Neural crest cell (in vitro differentiated cells): Measurements from ENCODE around the gene CSGALNACT2. TPM values are rescaled to one million over a fixed set of nuclear protein-coding genes. Genes with fewer than 3 reads are reported as not detected.

ENCODE experiments used
- DNase-seq: peaks from one replicate; pipeline ENCODE4 v3.0.0; 2021; ENCODE audit warnings: low read depth, mixed read lengths, low spot score
- H3K27ac Mint-ChIP-seq: one replicate; pipeline ENCODE4 v1.8.0; 2021; ENCODE audit warnings: mild to moderate bottlenecking, mixed read lengths; ENCODE audit not compliant: unreplicated experiment
- H3K27me3 Mint-ChIP-seq: 2 replicates; pipeline ENCODE4 v1.8.0; 2021; ENCODE audit warnings: low read depth, mild to moderate bottlenecking, mixed read lengths
- H3K36me3 Mint-ChIP-seq: 2 replicates; pipeline ENCODE4 v1.8.0; 2021; ENCODE audit warnings: low read depth, mild to moderate bottlenecking, mixed read lengths
- H3K4me1 Mint-ChIP-seq: 2 replicates; pipeline ENCODE4 v1.8.0; 2021; ENCODE audit warnings: mixed read lengths
- H3K4me3 Mint-ChIP-seq: one replicate; pipeline ENCODE4 v1.8.0; 2021; ENCODE audit warnings: mild to moderate bottlenecking, mixed read lengths
- H3K9me3 Mint-ChIP-seq: 2 replicates; pipeline ENCODE4 v1.8.0; 2021; ENCODE audit warnings: mixed read lengths
- total RNA-seq: library from RNA; stranded (reverse); gene quantifications from 2 replicates; pipeline ENCODE4 v1.2.1, GENCODE V29; 2021
- TF ChIP-seq, protein P1 (sequence below): fragments of 200-600 bp; sonication (generic); conservative IDR thresholded peaks from 2 replicates; pipeline ENCODE4 v1.5.0; 2021; ENCODE audit warnings: antibody characterized with exemption, mild to moderate bottlenecking

Gene CSGALNACT2
- total RNA-seq, 1 donor from 2014 or later: 14.6 TPM

DNA sequence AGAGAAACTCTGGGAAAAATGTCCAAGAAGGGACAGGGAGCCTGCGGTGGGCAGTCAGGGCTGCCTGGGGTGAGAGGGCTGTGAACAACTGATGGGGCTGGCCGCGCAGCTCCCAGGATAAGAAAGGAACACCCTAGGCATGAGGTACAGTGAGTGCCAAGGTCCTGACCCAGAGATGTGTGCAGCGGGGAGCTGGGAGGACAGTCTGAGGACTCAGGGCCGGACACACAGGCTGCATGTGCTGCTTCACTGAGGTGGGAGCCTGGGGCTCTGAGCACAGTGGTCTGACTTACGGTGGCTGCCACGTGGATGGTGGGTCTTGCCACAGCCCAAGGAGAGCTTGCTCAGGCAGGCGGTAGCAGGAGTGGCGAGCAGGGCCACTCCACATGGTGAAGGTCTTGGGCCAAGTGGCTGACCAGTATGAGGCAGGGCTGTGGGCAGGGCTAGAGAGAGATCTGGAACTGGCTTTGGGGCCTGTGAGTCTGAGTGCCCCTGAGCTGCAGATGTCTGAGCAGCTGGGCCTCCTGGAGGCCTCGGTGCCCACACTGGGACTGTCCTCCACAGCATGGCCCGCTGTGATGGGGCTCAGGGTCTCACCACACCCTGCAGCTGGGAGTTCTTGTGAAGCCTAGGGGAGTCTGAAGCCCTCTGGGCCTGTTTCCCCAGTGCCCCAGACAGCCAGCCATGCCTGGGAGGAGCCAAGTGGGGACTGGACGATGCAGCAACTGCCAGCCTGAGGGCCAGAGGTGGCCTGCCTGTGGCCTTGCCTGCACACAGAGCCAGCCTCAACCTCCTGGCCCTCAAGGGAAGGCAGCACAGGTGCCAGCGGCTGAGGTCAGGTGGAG, 68.4 kb downstream of the CSGALNACT2 start:
- no peak for DNase-seq
- Mint-ChIP-seq H3K36me3 (no peaks in the 10 kb centered on the region), H3K27me3 (no peaks in the 10 kb centered on the region), H3K4me3 (no peak overlapping the region), H3K4me1 (peaks cover 4% of the 10 kb centered on the region), H3K9me3 (no peaks in the 10 kb centered on the region), H3K27ac (no peak overlapping the region)
- TF ChIP-seq, protein P1, sequence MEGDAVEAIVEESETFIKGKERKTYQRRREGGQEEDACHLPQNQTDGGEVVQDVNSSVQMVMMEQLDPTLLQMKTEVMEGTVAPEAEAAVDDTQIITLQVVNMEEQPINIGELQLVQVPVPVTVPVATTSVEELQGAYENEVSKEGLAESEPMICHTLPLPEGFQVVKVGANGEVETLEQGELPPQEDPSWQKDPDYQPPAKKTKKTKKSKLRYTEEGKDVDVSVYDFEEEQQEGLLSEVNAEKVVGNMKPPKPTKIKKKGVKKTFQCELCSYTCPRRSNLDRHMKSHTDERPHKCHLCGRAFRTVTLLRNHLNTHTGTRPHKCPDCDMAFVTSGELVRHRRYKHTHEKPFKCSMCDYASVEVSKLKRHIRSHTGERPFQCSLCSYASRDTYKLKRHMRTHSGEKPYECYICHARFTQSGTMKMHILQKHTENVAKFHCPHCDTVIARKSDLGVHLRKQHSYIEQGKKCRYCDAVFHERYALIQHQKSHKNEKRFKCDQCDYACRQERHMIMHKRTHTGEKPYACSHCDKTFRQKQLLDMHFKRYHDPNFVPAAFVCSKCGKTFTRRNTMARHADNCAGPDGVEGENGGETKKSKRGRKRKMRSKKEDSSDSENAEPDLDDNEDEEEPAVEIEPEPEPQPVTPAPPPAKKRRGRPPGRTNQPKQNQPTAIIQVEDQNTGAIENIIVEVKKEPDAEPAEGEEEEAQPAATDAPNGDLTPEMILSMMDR: no peak

DNA sequence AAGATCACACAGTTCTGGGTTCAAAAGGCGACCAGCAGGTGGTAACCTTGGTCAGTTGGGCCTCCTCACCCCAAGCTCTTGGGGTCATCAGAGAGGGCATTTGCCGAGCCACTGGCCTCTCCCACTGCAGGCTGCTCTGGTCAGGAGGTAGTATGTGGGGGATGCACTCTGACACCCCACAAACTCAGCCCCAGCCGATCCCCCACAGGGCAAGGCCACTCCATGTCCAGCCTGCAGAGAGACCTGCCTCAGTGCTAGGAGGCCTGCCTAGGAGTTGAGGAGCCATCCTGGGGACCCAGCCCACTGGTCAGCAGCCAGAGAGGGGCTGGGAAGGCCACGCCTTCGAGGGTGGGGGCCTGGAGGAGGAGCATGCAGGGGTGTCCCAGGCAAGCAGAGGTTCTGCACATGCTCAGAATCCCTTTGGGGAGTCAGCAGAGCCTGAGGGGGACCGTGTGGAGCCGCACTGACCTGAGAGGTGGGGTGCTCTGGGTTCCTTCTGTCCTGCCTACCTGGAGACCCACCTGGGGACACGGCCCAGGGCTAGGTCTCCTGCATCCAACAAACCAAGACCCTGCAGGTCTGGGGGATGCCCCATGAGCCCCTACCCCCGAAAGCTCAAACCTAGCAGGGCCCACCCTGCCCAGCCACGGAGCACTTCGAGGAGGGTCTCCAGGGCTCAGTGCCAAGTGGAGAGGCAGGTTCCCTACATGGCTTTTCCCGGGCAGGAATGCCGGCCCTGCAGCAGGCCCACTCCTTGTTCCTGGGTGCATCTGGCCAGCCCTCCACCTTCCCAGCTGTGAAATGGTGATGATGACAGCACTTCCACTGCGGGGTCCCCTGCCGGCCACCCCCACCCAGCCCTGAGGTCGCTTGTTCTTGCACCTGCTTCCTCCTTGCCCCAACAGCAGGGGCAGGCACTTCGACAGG, 70.2 kb downstream of the CSGALNACT2 start:
- no peak overlapping the region for H3K4me3 Mint-ChIP-seq
- no peaks in the 10 kb centered on the region for H3K4me1 Mint-ChIP-seq
- H3K9me3 Mint-ChIP-seq: no peaks in the 10 kb centered on the region
- no peaks in the 10 kb centered on the region for H3K36me3 Mint-ChIP-seq
- H3K27me3 Mint-ChIP-seq: no peaks in the 10 kb centered on the region
- H3K27ac Mint-ChIP-seq: no peak overlapping the region
- DNase-seq: no peak
- TF ChIP-seq, protein P1: no peak

DNA sequence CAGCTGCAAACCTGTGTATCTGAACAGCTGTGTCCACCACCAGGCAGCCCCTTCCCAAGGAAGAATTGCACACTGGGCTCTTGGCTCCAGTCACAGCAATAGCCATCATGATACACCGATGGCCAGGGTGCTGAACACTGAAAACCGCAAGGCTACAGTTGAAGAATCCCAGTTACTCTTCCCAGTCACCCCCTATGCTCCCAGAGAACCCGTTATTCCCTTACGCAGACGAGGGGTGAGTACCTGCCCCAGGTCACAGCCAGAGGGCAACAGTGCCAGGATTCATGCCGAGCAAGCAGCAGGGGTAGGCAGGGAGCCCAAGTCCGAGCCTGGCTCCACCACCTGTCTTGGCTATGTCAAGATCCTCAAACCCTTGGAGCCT, 70.8 kb downstream of the CSGALNACT2 start:
- Mint-ChIP-seq H3K36me3 (no peaks in the 10 kb centered on the region), H3K27ac (no peak overlapping the region), H3K9me3 (no peaks in the 10 kb centered on the region), H3K4me3 (no peak overlapping the region), H3K27me3 (no peaks in the 10 kb centered on the region), H3K4me1 (no peaks in the 10 kb centered on the region)
- DNase-seq: no peak
- TF ChIP-seq, protein P1: no peak

DNA sequence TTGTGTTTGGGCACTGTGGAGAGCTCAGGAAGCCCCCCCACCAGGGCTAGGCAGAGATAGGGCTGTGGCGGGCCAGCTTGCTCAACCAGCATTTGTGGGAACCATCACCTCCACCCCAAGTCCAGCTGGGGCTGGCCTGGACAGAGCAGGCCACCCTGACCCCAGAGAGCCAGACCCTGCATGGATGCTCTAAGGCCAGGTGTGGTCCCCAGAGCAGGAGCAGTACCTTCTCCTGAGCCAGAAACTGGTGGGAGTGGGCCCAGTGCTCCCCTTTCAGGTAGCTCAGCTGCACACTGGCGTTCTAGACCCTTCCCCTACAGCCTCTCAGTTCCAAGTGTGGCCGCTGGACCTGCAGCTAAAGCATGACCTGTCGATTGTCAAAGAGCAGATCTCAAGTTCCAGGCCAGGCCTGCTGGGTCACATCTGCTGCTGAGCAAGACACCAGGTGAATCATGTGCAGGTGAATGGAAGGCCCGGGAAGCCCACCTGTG, 71.5 kb downstream of the CSGALNACT2 start:
- no peak overlapping the region for H3K4me3 Mint-ChIP-seq
- H3K27me3 Mint-ChIP-seq: no peaks in the 10 kb centered on the region
- no peaks in the 10 kb centered on the region for H3K36me3 Mint-ChIP-seq
- TF ChIP-seq, protein P1: no peak
- no peak for DNase-seq
- H3K9me3 Mint-ChIP-seq: no peaks in the 10 kb centered on the region
- no peaks in the 10 kb centered on the region for H3K4me1 Mint-ChIP-seq
- no peak overlapping the region for H3K27ac Mint-ChIP-seq

DNA sequence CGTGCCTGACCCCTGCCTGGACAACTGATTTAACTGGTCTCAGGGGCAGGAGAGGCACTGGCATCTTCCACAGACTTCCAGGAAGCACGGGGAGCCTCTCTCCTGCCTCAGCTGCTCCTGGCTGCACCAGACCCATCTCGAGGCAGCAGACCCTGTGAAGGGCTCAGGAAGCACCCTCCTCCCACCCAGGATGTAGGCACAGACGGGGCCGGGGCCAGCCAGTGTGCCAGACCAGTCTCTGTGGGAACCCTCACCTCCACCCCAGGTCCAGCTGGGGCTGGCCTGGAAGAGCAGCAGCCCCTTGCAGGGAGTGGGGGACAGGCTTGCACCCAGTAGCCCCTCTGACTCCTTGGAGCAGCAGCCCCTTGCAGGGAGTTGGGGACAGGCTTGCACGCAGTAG, 72.3 kb downstream of the CSGALNACT2 start:
- Mint-ChIP-seq H3K9me3 (no peaks in the 10 kb centered on the region), H3K27ac (no peak overlapping the region)
- DNase-seq: no peak

More for the DNA sequence above, 72.3 kb downstream of the CSGALNACT2 start:
- TF ChIP-seq, protein P1: no peak
- H3K4me3 Mint-ChIP-seq: no peak overlapping the region
- no peaks in the 10 kb centered on the region for H3K36me3 Mint-ChIP-seq
- H3K4me1 Mint-ChIP-seq: no peaks in the 10 kb centered on the region
- H3K27me3 Mint-ChIP-seq: no peaks in the 10 kb centered on the region
